Mammary epithelial cell (primary cell): ENCODE measurements around the gene GPR39.

ENCODE experiments used
- EZH2 ChIP-seq: IDR thresholded peaks from 2 replicates; pipeline ENCODE4 v1.6.1; 2012; ENCODE audit warnings: low read length, inconsistent platforms, borderline replicate concordance
- TF ChIP-seq, protein P1 (sequence below), 2 donors: IDR thresholded peaks in 1 of 2; conservative IDR thresholded peaks in 1 of 2; 2 replicates each; pipeline ENCODE4 v1.5.1; 2011 to 2012; ENCODE audit warnings: inconsistent platforms in 2 of 2, low read length in 2 of 2, mild to moderate bottlenecking in 2 of 2, control low read depth in 1 of 2, low read depth in 1 of 2; ENCODE audit not compliant: insufficient read depth in 1 of 2; ENCODE audit errors: extremely low read depth in 1 of 2

DNA sequence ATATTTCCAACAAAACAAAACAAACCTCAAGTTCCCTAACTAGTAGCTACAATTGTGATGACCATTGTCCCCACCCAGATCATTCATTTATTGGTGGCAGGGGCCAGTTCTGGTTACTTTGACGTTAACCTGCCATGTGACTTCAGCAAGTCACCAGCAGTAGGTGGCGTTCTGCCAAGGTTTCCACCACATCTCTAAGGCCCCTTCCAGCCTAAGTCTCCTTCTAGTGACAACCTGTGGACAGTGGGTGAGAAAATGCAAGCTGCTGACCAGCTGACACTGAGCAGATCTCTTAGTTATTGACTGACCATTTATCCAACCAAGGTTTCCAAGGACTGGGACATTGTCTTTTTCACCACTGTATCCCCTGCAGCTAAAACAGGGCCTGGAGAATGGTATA is 98.4 kb downstream of the GPR39 start:
- TF ChIP-seq, protein P1, sequence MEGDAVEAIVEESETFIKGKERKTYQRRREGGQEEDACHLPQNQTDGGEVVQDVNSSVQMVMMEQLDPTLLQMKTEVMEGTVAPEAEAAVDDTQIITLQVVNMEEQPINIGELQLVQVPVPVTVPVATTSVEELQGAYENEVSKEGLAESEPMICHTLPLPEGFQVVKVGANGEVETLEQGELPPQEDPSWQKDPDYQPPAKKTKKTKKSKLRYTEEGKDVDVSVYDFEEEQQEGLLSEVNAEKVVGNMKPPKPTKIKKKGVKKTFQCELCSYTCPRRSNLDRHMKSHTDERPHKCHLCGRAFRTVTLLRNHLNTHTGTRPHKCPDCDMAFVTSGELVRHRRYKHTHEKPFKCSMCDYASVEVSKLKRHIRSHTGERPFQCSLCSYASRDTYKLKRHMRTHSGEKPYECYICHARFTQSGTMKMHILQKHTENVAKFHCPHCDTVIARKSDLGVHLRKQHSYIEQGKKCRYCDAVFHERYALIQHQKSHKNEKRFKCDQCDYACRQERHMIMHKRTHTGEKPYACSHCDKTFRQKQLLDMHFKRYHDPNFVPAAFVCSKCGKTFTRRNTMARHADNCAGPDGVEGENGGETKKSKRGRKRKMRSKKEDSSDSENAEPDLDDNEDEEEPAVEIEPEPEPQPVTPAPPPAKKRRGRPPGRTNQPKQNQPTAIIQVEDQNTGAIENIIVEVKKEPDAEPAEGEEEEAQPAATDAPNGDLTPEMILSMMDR (conservative IDR thresholded peaks at IDR 0.05 in 1 of 2, IDR thresholded peaks at IDR 0.05 in 1 of 2; ENCODE audit: extremely low read depth in 1 of 2, insufficient read depth in 1 of 2, low read depth in 1 of 2, low read length in 2 of 2) = no peak
- no peak for TF ChIP-seq EZH2
